ENCODE data around the gene DUSP22.
"Not testable (repeated sequence)": the region's sequence is repeated elsewhere in the genome, so short reads cannot be mapped to it uniquely, and the experiment has no call there.

DUSP22 gene

DNA sequence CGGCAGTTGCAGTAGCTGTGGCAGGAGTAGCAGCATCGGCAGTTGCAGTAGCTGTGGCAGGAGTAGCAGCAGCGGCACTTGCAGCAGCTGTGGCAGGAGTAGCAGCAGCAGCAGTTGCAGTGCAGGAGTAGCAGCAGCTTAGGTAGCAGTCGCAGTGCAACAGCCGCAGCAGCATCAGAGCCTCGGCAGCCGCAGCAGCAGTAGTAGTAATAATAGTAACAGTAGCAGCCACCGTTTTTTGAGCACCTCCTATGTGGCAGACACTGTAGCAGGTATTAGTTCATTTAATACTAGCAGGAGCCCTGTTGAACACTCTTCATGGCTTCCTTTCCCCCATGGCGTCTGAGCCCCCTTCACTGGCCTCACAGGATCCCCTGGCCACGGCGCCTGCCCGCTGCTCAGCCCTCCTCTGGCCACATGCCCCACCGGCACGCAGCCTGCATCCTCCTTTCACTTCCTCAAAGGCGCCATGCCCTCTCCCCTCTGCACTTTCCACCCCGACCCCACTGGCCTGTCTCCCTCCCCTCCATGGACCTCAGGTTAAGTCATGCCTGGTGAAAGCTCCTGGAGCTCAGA lies 80.1 kb downstream of the DUSP22 start:
- Mint-ChIP-seq H3K36me3 (ENCODE audit: low read depth) (no peaks in the 10 kb centered on the region), H3K4me3 (no peak overlapping the region), H3K27ac (no peak overlapping the region), H3K4me1 (peaks cover 23% of the 10 kb centered on the region), H3K27me3 (ENCODE audit: low read depth, poor library complexity) (peaks cover 24% of the 10 kb centered on the region), H3K9me3 (peaks cover 81% of the 10 kb centered on the region)
- TF ChIP-seq, protein P1, sequence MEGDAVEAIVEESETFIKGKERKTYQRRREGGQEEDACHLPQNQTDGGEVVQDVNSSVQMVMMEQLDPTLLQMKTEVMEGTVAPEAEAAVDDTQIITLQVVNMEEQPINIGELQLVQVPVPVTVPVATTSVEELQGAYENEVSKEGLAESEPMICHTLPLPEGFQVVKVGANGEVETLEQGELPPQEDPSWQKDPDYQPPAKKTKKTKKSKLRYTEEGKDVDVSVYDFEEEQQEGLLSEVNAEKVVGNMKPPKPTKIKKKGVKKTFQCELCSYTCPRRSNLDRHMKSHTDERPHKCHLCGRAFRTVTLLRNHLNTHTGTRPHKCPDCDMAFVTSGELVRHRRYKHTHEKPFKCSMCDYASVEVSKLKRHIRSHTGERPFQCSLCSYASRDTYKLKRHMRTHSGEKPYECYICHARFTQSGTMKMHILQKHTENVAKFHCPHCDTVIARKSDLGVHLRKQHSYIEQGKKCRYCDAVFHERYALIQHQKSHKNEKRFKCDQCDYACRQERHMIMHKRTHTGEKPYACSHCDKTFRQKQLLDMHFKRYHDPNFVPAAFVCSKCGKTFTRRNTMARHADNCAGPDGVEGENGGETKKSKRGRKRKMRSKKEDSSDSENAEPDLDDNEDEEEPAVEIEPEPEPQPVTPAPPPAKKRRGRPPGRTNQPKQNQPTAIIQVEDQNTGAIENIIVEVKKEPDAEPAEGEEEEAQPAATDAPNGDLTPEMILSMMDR (IDR thresholded peaks at IDR 0.05) = no peak
- DNase-seq = no peak

GRCh38 chr6:373031-373430 lies 80.7 kb downstream of the DUSP22 start:
- DNase-seq = no peak
- Mint-ChIP-seq H3K27me3 (ENCODE audit: low read depth, poor library complexity) (peaks cover 22% of the 10 kb centered on the region), H3K4me1 (peaks cover 22% of the 10 kb centered on the region), H3K9me3 (peaks cover 81% of the 10 kb centered on the region), H3K4me3 (no peak overlapping the region), H3K27ac (no peak overlapping the region), H3K36me3 (ENCODE audit: low read depth) (no peaks in the 10 kb centered on the region)
- TF ChIP-seq, protein P1 (IDR thresholded peaks at IDR 0.05) = no peak

DNA sequence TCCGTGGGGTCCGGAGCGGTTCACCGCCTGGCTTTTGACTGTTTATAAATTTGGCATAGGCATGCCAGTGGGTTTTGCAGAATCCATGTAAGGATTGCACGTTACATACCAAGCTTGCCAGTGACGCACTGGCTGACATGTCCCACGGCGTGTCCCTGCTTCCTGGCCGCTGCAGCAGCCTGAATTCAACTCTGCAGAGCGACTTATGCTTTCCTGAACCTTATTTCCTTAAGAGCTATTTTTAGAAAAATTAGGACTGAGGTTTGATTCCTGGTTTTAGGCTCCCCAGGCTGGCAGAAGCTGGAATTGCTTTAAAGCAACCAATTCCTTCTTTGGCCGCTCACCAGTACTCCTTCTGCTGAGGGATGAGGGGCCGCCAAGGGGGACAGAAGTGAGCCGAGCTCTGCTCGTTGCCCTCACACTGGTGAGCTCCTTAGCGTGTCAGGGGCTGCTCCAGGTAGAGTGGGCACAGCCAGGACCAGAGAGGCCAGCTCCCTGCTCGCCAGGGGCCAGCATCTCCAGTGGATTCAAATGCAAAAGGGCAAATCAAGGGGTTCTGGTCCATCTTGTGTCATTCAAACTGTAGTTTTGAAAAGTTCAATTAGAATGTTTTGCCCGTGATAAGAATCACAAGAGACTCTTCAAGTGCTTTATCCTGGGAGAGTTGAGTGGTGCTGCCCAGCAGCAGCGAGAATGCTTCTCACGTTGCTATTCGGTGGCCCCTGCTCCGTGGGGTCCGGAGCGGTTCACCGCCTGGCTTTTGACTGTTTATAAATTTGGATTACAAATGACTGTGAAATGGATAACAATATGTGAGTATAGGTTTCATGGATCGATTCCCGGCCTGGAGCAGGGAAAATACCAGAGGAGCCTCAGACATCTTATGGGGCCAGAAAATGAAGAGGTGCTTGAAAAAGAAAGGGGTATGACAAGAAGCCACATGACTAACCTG lies 81.8 kb downstream of the DUSP22 start:
- Mint-ChIP-seq H3K4me1 (peaks cover 31% of the 10 kb centered on the region), H3K27me3 (ENCODE audit: low read depth, poor library complexity) (peaks cover 20% of the 10 kb centered on the region), H3K36me3 (ENCODE audit: low read depth) (no peaks in the 10 kb centered on the region), H3K27ac (no peak overlapping the region), H3K4me3 (no peak overlapping the region), H3K9me3 (peaks cover 82% of the 10 kb centered on the region)
- TF ChIP-seq, protein P1 (IDR thresholded peaks at IDR 0.05) = no peak
- DNase-seq = no peak

DNA sequence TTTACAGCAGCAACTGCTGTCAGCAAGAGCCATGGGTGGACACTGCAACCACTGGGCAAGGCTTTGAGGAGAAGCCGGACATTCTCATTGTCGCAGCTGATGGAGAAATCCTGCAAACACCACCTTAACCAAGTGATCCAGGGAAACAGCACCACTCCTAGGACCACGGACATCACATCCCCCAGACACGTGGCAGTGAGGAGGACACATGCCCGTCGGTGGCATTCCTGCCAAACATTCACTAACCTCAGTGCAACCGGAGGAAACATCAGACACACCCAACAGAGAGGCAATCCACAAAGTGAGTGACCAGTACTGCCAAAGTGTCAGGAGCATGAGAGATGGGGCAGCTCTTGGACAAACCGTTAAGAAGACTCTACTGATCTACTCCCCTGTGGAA lies 82.7 kb downstream of the DUSP22 start:
- no peaks in the 10 kb centered on the region for H3K36me3 Mint-ChIP-seq (ENCODE audit: low read depth)
- no peak for DNase-seq

DNA sequence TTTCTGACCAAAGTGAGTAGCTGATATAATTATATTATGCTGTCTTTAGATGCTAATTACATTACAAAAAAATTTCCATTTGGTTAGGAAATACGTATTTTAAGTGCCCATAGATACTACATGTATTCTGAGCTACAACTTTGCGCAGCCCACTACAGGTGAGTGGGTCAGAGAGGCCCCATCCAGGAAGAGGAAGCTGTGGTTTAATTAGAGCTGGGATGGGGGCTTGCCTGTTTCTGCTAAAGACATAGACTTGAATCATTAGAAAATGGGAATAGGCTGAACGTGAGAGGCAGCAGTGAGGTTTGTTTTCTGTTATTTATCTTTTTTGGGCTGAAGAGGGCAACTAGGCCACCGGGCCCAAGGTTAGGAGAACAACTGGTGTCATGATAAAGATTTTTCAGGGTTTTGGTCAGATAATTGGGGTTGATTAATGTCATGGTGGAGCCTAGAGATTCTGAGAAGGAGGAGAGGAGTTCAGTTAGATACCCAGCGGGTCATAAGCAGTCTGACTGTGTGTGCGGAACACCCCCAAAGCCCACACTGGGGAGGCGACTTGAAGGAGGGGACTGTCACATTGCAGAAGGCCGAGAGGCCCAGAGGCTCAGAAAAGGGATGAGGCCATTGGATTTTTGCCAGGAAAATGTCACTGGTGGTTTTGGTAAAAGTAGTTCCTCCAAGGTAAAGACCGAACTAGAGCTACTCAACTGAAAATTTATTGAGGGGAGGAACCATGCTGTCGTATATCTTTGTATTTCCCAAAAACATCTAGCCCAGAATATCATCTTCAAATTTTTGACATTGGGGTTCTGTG lies 84.7 kb downstream of the DUSP22 start:
- Mint-ChIP-seq H3K9me3 (peaks cover 83% of the 10 kb centered on the region), H3K4me3 (no peak overlapping the region), H3K27ac (no peak overlapping the region), H3K4me1 (peaks cover 37% of the 10 kb centered on the region), H3K27me3 (ENCODE audit: low read depth, poor library complexity) (peaks cover 27% of the 10 kb centered on the region), H3K36me3 (ENCODE audit: low read depth) (no peaks in the 10 kb centered on the region)
- TF ChIP-seq, protein P1 (IDR thresholded peaks at IDR 0.05) = no peak
- no peak for DNase-seq

More for the DNA sequence above, 82.7 kb downstream of the DUSP22 start:
- no peak overlapping the region for H3K4me3 Mint-ChIP-seq
- peaks cover 74% of the 10 kb centered on the region for H3K9me3 Mint-ChIP-seq
- H3K27ac Mint-ChIP-seq = no peak overlapping the region
- TF ChIP-seq, protein P1 (IDR thresholded peaks at IDR 0.05) = no peak
- peaks cover 20% of the 10 kb centered on the region for H3K27me3 Mint-ChIP-seq (ENCODE audit: low read depth, poor library complexity)
- H3K4me1 Mint-ChIP-seq = peaks cover 31% of the 10 kb centered on the region

DNA sequence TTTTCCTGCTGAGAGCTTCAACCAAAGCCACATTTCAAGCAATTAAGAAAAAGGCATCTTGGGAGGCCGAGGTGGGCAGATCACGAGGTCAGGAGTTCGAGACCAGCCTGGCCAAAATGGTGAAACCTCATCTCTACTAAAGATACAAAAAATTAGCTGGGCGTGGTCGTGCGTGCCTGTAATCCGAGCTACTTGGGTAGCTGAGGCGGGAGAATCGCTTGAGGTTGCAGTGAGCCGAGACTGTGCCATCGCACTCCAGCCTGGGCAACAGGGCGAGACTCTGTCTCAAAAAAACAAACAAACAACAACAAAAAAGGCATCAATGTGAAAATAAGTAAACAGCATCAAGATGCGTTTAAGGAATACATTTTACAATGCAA lies 85.3 kb downstream of the DUSP22 start:
- not testable (repeated sequence) for H3K27ac Mint-ChIP-seq; H3K36me3 Mint-ChIP-seq (ENCODE audit: low read depth); DNase-seq; H3K4me3 Mint-ChIP-seq
- peaks cover 29% of the 10 kb centered on the region for H3K27me3 Mint-ChIP-seq (ENCODE audit: low read depth, poor library complexity)
- peaks cover 84% of the 10 kb centered on the region for H3K9me3 Mint-ChIP-seq
- H3K4me1 Mint-ChIP-seq = peaks cover 37% of the 10 kb centered on the region

Data from nephron progenitor cell (in vitro differentiated cells).